Measurements from ENCODE around the gene EPB41L4A.

GRCh38 chr5:112388074-112388473 is 31.0 kb downstream of the EPB41L4A start:
- TF ChIP-seq CTCF (IDR thresholded peaks at IDR 0.05) (no peak), POLR2AphosphoS5 (IDR thresholded peaks at IDR 0.05) (no peak), POLR2A (IDR thresholded peaks at IDR 0.05) (no peak)

Data from breast epithelium (tissue), 3 donors.